Endothelial cell of umbilical vein (primary cell): ENCODE measurements around the gene ZFHX2. TPM values are rescaled to one million over a fixed set of nuclear protein-coding genes. Genes with fewer than 3 reads are reported as not detected.

ENCODE experiments used
- BruUV-seq: library from RNA; stranded (reverse); fragments of 400-500 nt; replicated peaks from 2 replicates; lab custom pipeline; 2021; lab: Mats Ljungman, UMichigan
- CTCF ChIA-PET: fragments of 300-600, 350-600 bp; sonication (Branson Sonifier 250); formaldehyde crosslinking; loops from one replicate; lab custom pipeline; 2021; ENCODE audit warnings: antibody characterized with exemption, inconsistent platforms; lab: Charles Lee
- POLR2A ChIA-PET: fragments of 300-600, 350-600 bp; sonication (Branson Sonifier 250); formaldehyde crosslinking; loops from one replicate; lab custom pipeline; 2021; ENCODE audit warnings: antibody characterized with exemption, inconsistent platforms; lab: Charles Lee
- DNase-seq: peaks from one replicate; pipeline ENCODE4 v3.0.0-alpha.2; 2011; ENCODE audit warnings: low read depth, low spot score
- FAIRE-seq: peaks from 2 replicates; lab custom pipeline; 2011; peaks lifted over from hg19 to GRCh38; lab: Jason Lieb, UNC
- H2AFZ ChIP-seq: 2 replicates; pipeline ENCODE4 v1.6.0; 2012; ENCODE audit warnings: low read depth, low read length, control low read depth, inconsistent platforms
- H3K27ac ChIP-seq: 2 replicates; pipeline ENCODE4 v1.5.1; 2011; ENCODE audit warnings: low read depth, mild to moderate bottlenecking, control low read depth, low read length, moderate library complexity; ENCODE audit not compliant: insufficient read depth
- H3K27me3 ChIP-seq, 2 experiments: 2 replicates each; pipeline versions ENCODE4 v1.6.0 to v1.6.1; 2011; ENCODE audit warnings: low read length in 2 of 2, mixed read lengths in 1 of 2; ENCODE audit not compliant: control insufficient read depth in 2 of 2, insufficient read depth in 2 of 2
- H3K36me3 ChIP-seq, 2 experiments: 2 replicates in 1 of 2; 3 replicates in 1 of 2; pipeline ENCODE4 v1.5.1; 2011; ENCODE audit warnings: low read length in 2 of 2, mild to moderate bottlenecking in 1 of 2, moderate library complexity in 1 of 2; ENCODE audit not compliant: control insufficient read depth in 2 of 2, insufficient read depth in 2 of 2; ENCODE audit errors: extremely low read depth in 1 of 2
- H3K4me1 ChIP-seq: 3 replicates; pipeline ENCODE4 v1.5.1; 2011; ENCODE audit warnings: mild to moderate bottlenecking, low read length; ENCODE audit not compliant: control insufficient read depth, insufficient read depth; ENCODE audit errors: extremely low read depth
- H3K4me2 ChIP-seq: 2 replicates; pipeline ENCODE4 v1.6.1; 2011; ENCODE audit warnings: low read length, control low read depth, mixed read lengths; ENCODE audit not compliant: insufficient read depth
- H3K4me3 ChIP-seq, 3 experiments: fragments of 200-600 bp in 1 of 3; sonication (generic), shearing (Covaris generic) in 1 of 3; replicated peaks in 1 of 3; 2 replicates each; pipeline ENCODE4 v1.5.1; 2011 to 2016; ENCODE audit warnings: control low read depth in 3 of 3, low read length in 3 of 3, mild to moderate bottlenecking in 2 of 3, inconsistent platforms in 1 of 3, low read depth in 1 of 3, moderate library complexity in 1 of 3; ENCODE audit not compliant: insufficient read depth in 1 of 3
- H3K79me2 ChIP-seq: 2 replicates; pipeline ENCODE4 v1.6.0; 2012; ENCODE audit warnings: low read length, inconsistent platforms; ENCODE audit not compliant: control insufficient read depth, insufficient read depth
- H3K9ac ChIP-seq: replicated peaks from 2 replicates; pipeline ENCODE3; 2011; ENCODE audit warnings: low read length, control low read depth; ENCODE audit not compliant: insufficient read depth; ENCODE audit errors: extremely low read depth
- H3K9me1 ChIP-seq: replicated peaks from 3 replicates; pipeline ENCODE4 v1.6.0; 2011; ENCODE audit warnings: mild to moderate bottlenecking, low read length; ENCODE audit not compliant: control insufficient read depth, insufficient read depth; ENCODE audit errors: extremely low read depth
- H3K9me3 ChIP-seq: replicated peaks from 2 replicates; pipeline ENCODE4 v1.5.1; 2012; ENCODE audit warnings: low read length, inconsistent platforms; ENCODE audit not compliant: control insufficient read depth, insufficient read depth
- H4K20me1 ChIP-seq: replicated peaks from 2 replicates; pipeline ENCODE3; 2011; ENCODE audit warnings: mild to moderate bottlenecking, low read length; ENCODE audit not compliant: control insufficient read depth, insufficient read depth; ENCODE audit errors: extremely low read depth
- EZH2 ChIP-seq: IDR thresholded peaks from 2 replicates; pipeline ENCODE4 v1.6.1; 2012; ENCODE audit warnings: borderline replicate concordance, low read depth, mild to moderate bottlenecking, moderate library complexity, low read length, inconsistent platforms; ENCODE audit not compliant: severe bottlenecking
- GATA2 ChIP-seq: IDR thresholded peaks from 2 replicates; pipeline ENCODE4 v1.7.0; 2011; ENCODE audit warnings: low read depth, mild to moderate bottlenecking, moderate library complexity, mixed read lengths, low read length; ENCODE audit not compliant: insufficient read length, insufficient read depth
- JUN ChIP-seq: IDR thresholded peaks from 2 replicates; pipeline ENCODE4 v1.6.1; 2011; ENCODE audit warnings: borderline replicate concordance, low read depth; ENCODE audit not compliant: insufficient read length, insufficient read depth
- POLR2A ChIP-seq: IDR thresholded peaks from 2 replicates; pipeline ENCODE4 v1.6.1; 2012; ENCODE audit warnings: low read depth, mild to moderate bottlenecking, control low read depth, low read length
- dilution Hi-C: fragments of 300-500 bp; cut with MboI; formaldehyde crosslinking; loops from one replicate; pipeline ENCODE4 v1.15.0; 2019; ENCODE audit warnings: low sequenced_read_pairs; ENCODE audit not compliant: extremely low pct_ligation_motif_present
- intact Hi-C: fragments of 100-400 bp; cut with micrococcal nuclease; formaldehyde crosslinking; loops from one replicate; pipeline ENCODE4 v1.10.0; 2022
- polyA plus RNA-seq, 4 experiments: library from polyadenylated mRNA; depleted of rRNA in 3 of 4; stranded (reverse) in 3 of 4; unstranded in 1 of 4; fragments of >200 nt; gene quantifications; 2 replicates each; pipeline versions ENCODE4 v1.2.1 to v1.2.3, GENCODE V29; 2011 to 2012; ENCODE audit warnings: missing spikeins in 1 of 4
- total RNA-seq: library from RNA; stranded (reverse); gene quantifications from 2 replicates; pipeline ENCODE4 v1.2.3, GENCODE V29; 2021
- TF ChIP-seq, protein P1 (sequence below), 2 donors: IDR thresholded peaks; 1 replicate in 1 of 2; 2 replicates in 1 of 2; pipeline ENCODE4 v1.5.1; 2011; ENCODE audit warnings: low read length in 2 of 2, mild to moderate bottlenecking in 2 of 2, moderate library complexity in 2 of 2, control low read depth in 1 of 2, inconsistent platforms in 1 of 2, low read depth in 1 of 2; ENCODE audit not compliant: insufficient read depth in 1 of 2; ENCODE audit errors: extremely low read depth in 1 of 2

ZFHX2 gene
- total and polyA plus RNA-seq, 2 donors (not counting 3 experiments of a cell fraction or from before 2014, with no cell fraction given): 0.25 to 2.3 TPM

DNA sequence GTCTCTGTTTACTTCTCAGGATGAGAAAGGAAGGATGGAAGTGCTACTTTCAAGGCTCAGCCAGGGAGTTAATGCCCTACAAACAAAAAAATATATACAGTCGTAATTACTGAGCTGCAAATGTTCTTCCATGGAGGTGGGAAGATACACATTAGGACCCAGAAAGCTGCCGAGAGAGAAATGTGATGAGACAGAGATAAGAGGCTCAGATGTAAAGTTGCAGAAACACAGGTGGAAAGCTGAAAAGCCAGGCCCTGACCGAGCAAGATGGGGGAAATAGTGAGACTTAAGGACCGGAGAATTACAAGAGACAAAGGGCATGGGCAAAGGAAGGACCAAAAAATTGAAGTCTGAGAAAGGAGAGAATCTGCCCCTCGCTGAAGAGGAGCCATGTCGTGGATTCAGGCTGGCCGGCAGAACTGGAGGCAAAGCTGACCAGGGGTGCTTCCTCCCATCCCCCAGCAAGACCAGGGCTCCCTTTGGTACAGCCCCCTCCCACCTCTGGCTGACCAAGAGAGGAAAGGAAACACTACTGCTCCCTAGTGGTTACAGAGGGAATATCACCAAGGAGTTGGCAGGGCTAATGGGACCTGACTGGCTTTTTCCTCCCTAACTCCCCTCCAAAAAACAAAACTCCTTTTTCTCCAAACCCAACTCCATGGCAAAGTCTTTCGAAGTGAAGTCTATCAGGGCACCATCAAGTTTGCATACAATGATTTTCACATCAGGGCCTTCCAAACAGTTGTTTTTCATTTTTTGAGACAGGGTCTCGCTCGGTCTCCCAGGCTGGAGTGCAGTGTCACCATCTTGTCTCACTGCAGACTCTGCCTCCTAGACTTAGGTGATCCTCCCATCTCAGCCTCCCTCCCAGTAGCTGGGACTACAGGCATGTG, 12.1 kb downstream of the ZFHX2 start:
- ChIA-PET CTCF (interaction anchor here (0.9 to 3.5 kb wide), 14 partner anchors 11 to 274 kb away, joined by 3 to 39 read pairs (median 4); partner anchors contain the start of gene ZFHX2), POLR2A (no interaction called here)
- Histone ChIP-seq H3K9me3 (no peaks in the 10 kb centered on the region), H3K9me1 (no peaks in the 10 kb centered on the region), H3K4me2 (no peak overlapping the region), H3K9ac (no peak overlapping the region), H3K79me2 (no peaks in the 10 kb centered on the region), H3K27me3 (no peaks in the 10 kb centered on the region), H3K36me3 (no peaks in the 10 kb centered on the region), H2AFZ (no peak overlapping the region), H3K4me1 (no peaks in the 10 kb centered on the region), H3K4me3 (no peak overlapping the region), H3K27ac (no peak overlapping the region), H4K20me1 (no peaks in the 10 kb centered on the region)
- TF ChIP-seq POLR2A (no peak), JUN (no peak), EZH2 (no peak), GATA2 (no peak)
- TF ChIP-seq, protein P1, sequence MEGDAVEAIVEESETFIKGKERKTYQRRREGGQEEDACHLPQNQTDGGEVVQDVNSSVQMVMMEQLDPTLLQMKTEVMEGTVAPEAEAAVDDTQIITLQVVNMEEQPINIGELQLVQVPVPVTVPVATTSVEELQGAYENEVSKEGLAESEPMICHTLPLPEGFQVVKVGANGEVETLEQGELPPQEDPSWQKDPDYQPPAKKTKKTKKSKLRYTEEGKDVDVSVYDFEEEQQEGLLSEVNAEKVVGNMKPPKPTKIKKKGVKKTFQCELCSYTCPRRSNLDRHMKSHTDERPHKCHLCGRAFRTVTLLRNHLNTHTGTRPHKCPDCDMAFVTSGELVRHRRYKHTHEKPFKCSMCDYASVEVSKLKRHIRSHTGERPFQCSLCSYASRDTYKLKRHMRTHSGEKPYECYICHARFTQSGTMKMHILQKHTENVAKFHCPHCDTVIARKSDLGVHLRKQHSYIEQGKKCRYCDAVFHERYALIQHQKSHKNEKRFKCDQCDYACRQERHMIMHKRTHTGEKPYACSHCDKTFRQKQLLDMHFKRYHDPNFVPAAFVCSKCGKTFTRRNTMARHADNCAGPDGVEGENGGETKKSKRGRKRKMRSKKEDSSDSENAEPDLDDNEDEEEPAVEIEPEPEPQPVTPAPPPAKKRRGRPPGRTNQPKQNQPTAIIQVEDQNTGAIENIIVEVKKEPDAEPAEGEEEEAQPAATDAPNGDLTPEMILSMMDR (IDR thresholded peaks at IDR 0.05; ENCODE audit: extremely low read depth in 1 of 2, insufficient read depth in 1 of 2, low read depth in 1 of 2, low read length in 2 of 2): peak; percentile 66 to 78
- dilution Hi-C loops: no loop called here
- FAIRE-seq (peak; percentile 85), DNase-seq (peak; percentile 45)
- BruUV-seq: no TSS peak
- intact Hi-C loops: loop anchor here (1.0 kb wide), 1 partner anchor 61 kb away; no protein-coding TSS in a partner anchor
